ENCODE data around the gene SUN5. TPM values are rescaled to one million over a fixed set of nuclear protein-coding genes. Genes with fewer than 3 reads are reported as not detected.
"Not testable (repeated sequence)": the region's sequence is repeated elsewhere in the genome, so short reads cannot be mapped to it uniquely, and the experiment has no call there.

Gene SUN5
- total RNA-seq, 4 donors from 2014 or later: not detected

- TF ChIP-seq, protein P1, sequence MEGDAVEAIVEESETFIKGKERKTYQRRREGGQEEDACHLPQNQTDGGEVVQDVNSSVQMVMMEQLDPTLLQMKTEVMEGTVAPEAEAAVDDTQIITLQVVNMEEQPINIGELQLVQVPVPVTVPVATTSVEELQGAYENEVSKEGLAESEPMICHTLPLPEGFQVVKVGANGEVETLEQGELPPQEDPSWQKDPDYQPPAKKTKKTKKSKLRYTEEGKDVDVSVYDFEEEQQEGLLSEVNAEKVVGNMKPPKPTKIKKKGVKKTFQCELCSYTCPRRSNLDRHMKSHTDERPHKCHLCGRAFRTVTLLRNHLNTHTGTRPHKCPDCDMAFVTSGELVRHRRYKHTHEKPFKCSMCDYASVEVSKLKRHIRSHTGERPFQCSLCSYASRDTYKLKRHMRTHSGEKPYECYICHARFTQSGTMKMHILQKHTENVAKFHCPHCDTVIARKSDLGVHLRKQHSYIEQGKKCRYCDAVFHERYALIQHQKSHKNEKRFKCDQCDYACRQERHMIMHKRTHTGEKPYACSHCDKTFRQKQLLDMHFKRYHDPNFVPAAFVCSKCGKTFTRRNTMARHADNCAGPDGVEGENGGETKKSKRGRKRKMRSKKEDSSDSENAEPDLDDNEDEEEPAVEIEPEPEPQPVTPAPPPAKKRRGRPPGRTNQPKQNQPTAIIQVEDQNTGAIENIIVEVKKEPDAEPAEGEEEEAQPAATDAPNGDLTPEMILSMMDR (IDR thresholded peaks at IDR 0.05): no peak
- no peak for DNase-seq (ENCODE audit: low spot score)
- ATAC-seq (ENCODE audit: low FRiP score): no peak
These were observed 46.8 kb downstream of the SUN5 start for GRCh38 chr20:32957459-32957858.

DNA sequence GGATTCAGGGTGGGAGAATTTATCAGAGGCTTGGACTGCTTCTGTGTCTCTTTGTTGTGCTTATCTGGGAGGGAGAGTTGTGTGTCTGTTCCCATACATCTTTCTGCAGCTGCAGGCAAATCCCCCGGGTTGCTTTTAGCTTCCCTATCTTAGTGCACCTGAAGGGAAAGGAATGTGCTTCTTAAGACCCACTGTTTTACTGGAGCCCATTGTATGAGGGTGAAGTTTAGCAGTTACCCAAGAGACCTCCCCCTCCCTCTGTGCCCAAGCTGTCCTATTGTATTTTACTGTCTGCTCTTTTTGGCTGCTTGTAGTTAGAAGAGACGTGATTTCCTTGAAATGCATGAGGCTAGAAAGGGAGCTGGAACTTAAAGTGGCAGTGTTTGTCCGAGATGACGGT is 53.7 kb downstream of the SUN5 start:
- not testable (repeated sequence) for ATAC-seq (ENCODE audit: low FRiP score); DNase-seq (ENCODE audit: low spot score)

- ATAC-seq (ENCODE audit: low FRiP score) (no peak), DNase-seq (ENCODE audit: low spot score) (no peak)
- TF ChIP-seq, protein P1 (IDR thresholded peaks at IDR 0.05): no peak
These were observed 57.6 kb downstream of the SUN5 start for GRCh38 chr20:32946629-32947028.

DNA sequence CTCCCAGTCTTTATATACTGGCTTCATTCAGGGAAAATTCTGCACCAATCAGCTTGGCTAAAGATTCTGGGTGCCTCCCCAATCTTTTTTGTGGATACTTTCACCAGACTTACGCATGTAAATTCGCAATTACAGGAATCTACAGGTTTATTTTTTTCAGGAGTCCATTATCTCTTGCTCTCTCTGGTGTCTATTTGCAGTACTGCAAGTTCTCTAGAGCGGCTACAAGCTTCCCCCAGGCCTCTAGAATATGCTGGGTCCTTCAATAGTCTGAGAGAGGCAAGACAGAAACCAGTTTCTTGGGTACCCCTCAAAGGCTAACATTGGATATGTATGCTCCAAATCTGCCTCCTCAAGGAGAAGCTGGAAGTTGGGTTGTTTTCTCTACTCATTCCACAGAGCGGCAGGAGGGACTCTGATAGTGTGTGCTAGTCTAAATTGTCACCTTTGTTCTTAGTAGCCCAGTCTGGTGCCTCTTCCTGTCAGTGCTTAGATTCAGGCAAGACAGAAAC is 58.5 kb downstream of the SUN5 start:
- no peak for DNase-seq (ENCODE audit: low spot score)
- TF ChIP-seq, protein P1 (IDR thresholded peaks at IDR 0.05): no peak
- ATAC-seq (ENCODE audit: low FRiP score): no peak

- no peak for DNase-seq (ENCODE audit: low spot score)
- TF ChIP-seq, protein P1 (IDR thresholded peaks at IDR 0.05): no peak
- no peak for ATAC-seq (ENCODE audit: low FRiP score)
These were observed 60.7 kb downstream of the SUN5 start for GRCh38 chr20:32943490-32944052.

DNA sequence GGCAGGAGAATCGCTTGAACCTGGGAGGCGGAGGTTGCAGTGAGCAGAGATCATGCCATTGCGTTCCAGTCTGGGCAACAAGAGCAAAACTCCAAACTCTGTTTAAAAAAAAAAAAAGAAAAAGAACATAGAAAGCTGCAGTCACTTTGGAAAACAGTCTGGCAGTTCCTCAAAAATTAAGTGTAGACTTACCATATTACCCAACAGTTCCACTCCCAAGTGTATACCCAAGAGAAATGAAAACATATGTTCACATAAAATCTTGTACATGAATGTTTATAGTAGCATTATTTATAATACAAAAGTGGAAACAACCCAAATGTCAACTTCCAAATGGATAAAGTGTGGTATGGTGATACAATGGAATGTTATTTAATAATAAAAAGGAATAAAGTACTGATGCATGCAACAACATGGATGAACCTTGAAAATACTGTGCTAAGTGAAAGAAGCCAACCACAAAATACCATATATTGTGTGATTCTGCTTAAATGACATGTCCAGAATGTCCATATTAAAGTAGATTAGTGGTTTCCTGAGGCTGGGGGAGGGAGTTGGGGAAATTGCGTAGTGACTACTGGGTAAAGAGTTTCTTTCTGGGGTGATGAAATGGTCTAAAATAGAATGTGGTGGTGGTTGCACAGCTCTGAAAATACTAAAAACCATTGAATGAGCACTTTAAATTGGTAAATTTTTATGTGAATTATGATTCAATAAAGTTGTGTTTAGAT is 62.9 kb downstream of the SUN5 start:
- TF ChIP-seq, protein P1 (IDR thresholded peaks at IDR 0.05): no peak
- DNase-seq (ENCODE audit: low spot score) (no peak), ATAC-seq (ENCODE audit: low FRiP score) (no peak)

DNA sequence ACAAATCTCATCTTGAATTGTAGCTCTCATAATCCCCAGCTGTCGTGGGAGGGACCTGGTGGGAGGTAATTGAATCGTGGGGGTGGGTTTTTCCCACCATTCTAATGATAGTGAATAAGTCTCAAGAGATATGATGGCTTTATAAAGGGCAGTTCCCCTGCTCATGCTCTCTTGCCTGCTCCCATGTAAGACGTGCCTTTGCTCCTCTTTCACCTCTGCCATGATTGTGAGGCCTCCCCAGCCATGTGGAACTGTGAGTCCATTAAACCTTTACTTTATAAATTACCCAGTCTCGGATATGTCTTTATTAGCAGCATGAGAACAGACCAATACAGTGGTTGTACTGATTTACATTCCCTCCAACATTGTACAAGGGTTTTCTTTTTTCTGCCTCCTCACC is 69.7 kb downstream of the SUN5 start:
- ATAC-seq (ENCODE audit: low FRiP score) (no peak), DNase-seq (ENCODE audit: low spot score) (no peak)
- TF ChIP-seq, protein P1 (IDR thresholded peaks at IDR 0.05): no peak

Other genes starting within 250 kb of the SUN5 start
- 1 to 10 TPM in 1 of 4 donors, under 1 TPM in 3; 0.24 to 2.0 (median 0.44) TPM for gene DNMT3B, start 242.0 kb downstream of the SUN5 start, total RNA-seq
- 100 to 1,000 TPM in 1 of 4 donors, 10 to 100 TPM in 3; 77.1 to 113 (median 89.5) TPM for gene MAPRE1, start 184.5 kb downstream of the SUN5 start, total RNA-seq
- under 1 TPM in 1 of 4 donors, not detected in 3; 0.24 TPM for gene EFCAB8, start 145.5 kb downstream of the SUN5 start, total RNA-seq
- gene BPIFB2, start 3.3 kb upstream of the SUN5 start, total RNA-seq: not detected
- not detected for gene BPIFB6, start 27.2 kb upstream of the SUN5 start, total RNA-seq
- not detected for gene BPIFB3, start 49.5 kb upstream of the SUN5 start, total RNA-seq
- not detected for gene BPIFB4, start 75.2 kb upstream of the SUN5 start, total RNA-seq
- gene BPIFA2, start 163.7 kb upstream of the SUN5 start, total RNA-seq: not detected
- gene BPIFA3, start 212.9 kb upstream of the SUN5 start, total RNA-seq: not detected
- gene BPIFA1, start 231.6 kb upstream of the SUN5 start, total RNA-seq: not detected